ENCODE measurements around the gene SYNJ1.

DNA sequence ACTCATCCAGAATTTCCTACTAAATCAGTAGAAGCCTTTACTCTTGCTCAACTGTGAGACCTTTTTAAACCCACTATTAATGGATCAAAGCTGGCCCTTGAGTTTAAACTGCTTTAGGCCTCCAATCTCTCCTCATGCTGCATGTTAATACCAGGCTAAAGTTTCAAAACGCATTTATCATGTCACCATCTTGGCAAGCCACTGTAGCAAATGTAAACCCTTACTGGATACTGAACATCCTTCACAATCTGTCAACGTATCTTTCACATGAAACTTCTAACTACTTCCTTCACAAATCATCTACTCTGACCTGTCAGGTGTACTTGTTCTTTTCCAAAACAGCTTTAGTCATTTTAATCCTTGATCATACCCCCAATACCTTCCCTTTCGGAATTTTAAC lies 40.7 kb upstream of the SYNJ1 start:
- TF ChIP-seq, protein P1, sequence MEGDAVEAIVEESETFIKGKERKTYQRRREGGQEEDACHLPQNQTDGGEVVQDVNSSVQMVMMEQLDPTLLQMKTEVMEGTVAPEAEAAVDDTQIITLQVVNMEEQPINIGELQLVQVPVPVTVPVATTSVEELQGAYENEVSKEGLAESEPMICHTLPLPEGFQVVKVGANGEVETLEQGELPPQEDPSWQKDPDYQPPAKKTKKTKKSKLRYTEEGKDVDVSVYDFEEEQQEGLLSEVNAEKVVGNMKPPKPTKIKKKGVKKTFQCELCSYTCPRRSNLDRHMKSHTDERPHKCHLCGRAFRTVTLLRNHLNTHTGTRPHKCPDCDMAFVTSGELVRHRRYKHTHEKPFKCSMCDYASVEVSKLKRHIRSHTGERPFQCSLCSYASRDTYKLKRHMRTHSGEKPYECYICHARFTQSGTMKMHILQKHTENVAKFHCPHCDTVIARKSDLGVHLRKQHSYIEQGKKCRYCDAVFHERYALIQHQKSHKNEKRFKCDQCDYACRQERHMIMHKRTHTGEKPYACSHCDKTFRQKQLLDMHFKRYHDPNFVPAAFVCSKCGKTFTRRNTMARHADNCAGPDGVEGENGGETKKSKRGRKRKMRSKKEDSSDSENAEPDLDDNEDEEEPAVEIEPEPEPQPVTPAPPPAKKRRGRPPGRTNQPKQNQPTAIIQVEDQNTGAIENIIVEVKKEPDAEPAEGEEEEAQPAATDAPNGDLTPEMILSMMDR (IDR thresholded peaks at IDR 0.05): no peak
- TF ChIP-seq EZH2 (IDR thresholded peaks at IDR 0.05): no peak
- no peak for TF ChIP-seq EZH2phosphoT487 (IDR thresholded peaks at IDR 0.05)

Measured in neural progenitor cell (in vitro differentiated cells).